ENCODE data around the gene BORCS6. TPM values are rescaled to one million over a fixed set of nuclear protein-coding genes. Genes with fewer than 3 reads are reported as not detected.
A peak's percentile ranks its signal among the peaks of the same experiment; 100 is the strongest.

Gene BORCS6
- total and polyA plus RNA-seq, 9 of the 15 experiments (the other 6 are each of a cell fraction or from before 2014, with no cell fraction given), result 0.01 to 7.4 (median 2.3) TPM

DNA sequence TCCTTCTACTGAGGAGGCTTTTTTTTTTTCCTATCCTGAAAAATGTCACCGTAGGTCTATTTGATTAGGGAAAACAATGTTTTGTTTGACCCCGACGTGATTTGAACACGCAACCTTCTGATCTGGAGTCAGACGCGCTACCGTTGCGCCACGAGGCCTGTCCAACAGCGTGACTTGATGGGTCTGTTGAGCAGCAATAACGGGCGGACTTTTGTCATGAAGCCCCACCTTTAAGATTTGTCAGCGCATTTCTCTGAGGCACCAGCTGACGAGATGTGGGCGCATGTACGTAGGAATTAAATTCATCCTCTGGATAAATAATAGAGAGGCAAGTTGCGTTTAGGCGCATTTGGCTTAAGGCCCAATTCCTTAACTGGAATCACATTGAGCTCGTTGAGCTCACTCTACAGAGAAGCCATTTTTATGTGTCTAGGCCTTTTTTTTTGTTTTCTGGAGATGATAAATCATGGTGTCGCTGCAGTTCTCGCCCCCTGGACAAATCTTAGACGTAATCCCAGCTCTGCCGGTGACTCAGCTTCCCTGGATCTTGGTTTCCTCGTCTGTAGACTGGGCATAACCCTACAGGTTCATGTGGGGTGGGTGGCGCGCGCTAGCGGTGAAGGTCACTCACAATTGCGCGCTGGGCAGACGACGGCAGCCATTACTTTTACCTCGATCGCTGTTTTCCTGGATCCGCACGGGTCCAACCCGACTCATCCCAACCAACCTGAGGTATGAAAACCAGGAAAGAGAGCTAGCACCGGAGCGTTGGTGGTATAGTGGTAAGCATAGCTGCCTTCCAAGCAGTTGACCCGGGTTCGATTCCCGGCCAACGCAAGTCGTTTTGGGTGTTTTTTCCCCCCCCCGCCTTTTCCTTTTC lies 31.0 kb upstream of the BORCS6 start (continued):
- TF ChIP-seq, protein P1, sequence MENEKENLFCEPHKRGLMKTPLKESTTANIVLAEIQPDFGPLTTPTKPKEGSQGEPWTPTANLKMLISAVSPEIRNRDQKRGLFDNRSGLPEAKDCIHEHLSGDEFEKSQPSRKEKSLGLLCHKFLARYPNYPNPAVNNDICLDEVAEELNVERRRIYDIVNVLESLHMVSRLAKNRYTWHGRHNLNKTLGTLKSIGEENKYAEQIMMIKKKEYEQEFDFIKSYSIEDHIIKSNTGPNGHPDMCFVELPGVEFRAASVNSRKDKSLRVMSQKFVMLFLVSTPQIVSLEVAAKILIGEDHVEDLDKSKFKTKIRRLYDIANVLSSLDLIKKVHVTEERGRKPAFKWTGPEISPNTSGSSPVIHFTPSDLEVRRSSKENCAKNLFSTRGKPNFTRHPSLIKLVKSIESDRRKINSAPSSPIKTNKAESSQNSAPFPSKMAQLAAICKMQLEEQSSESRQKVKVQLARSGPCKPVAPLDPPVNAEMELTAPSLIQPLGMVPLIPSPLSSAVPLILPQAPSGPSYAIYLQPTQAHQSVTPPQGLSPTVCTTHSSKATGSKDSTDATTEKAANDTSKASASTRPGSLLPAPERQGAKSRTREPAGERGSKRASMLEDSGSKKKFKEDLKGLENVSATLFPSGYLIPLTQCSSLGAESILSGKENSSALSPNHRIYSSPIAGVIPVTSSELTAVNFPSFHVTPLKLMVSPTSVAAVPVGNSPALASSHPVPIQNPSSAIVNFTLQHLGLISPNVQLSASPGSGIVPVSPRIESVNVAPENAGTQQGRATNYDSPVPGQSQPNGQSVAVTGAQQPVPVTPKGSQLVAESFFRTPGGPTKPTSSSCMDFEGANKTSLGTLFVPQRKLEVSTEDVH (IDR thresholded peaks at IDR 0.05; ENCODE audit: low read depth, partially characterized antibody), result peak; percentile 56
- TF ChIP-seq ZKSCAN1 (IDR thresholded peaks at IDR 0.05; ENCODE audit: low read depth, low read length) (0 out of 2 replicates have a peak, but pooled peaks have one; percentile 19), UBTF (IDR thresholded peaks at IDR 0.05; ENCODE audit: borderline replicate concordance in 1 of 2, low read depth in 2 of 2, low read length in 2 of 2) (0 out of 4 replicates have a peak, but pooled peaks of 1 of the 2 experiments have one; percentile 39), PBX2 (CRISPR knock-in tag; IDR thresholded peaks at IDR 0.05; ENCODE audit: low read depth) (no peak), PBX2 (tag; conservative IDR thresholded peaks at IDR 0.05; ENCODE audit: low read depth) (peak; percentile 87), TAF9B (IDR thresholded peaks at IDR 0.05; ENCODE audit: partially characterized antibody) (peak; percentile 57), ZNF263 (CRISPR knock-in tag; IDR thresholded peaks at IDR 0.05; ENCODE audit: borderline replicate concordance) (peak; percentile 35), PKNOX1 (IDR thresholded peaks at IDR 0.05) (peak; percentile 90), ZNF384 (IDR thresholded peaks at IDR 0.05; ENCODE audit: low read depth, low read length) (peak; percentile 84), HNRNPLL (IDR thresholded peaks at IDR 0.05; ENCODE audit: low read depth, low read length, poor library complexity, severe bottlenecking) (peak; percentile 43), BMI1 (IDR thresholded peaks at IDR 0.05; ENCODE audit: low read length) (no peak), POLR3A (IDR thresholded peaks at IDR 0.05; ENCODE audit: borderline replicate concordance, extremely low read depth, insufficient read depth, insufficient read length) (peak; percentile 89), ZNF507 (tag; conservative IDR thresholded peaks at IDR 0.05) (no peak), CSDE1 (IDR thresholded peaks at IDR 0.05) (peak in 1 of 2 experiments; percentile 73; a peak in 2 of 4 replicates), FOXJ3 (CRISPR knock-in tag; IDR thresholded peaks at IDR 0.05) (no peak)
- TF ChIP-seq, protein P2, sequence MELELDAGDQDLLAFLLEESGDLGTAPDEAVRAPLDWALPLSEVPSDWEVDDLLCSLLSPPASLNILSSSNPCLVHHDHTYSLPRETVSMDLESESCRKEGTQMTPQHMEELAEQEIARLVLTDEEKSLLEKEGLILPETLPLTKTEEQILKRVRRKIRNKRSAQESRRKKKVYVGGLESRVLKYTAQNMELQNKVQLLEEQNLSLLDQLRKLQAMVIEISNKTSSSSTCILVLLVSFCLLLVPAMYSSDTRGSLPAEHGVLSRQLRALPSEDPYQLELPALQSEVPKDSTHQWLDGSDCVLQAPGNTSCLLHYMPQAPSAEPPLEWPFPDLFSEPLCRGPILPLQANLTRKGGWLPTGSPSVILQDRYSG (tag; conservative IDR thresholded peaks at IDR 0.05; ENCODE audit: low read depth), result 0 out of 2 replicates have a peak, but pooled peaks have one; percentile 42
